SK-N-SH treated with all-trans-retinoic acid at 6 μM for 48 hours (cell line): ENCODE results near the gene TM6SF1.
"Not testable (repeated sequence)": the region's sequence is repeated elsewhere in the genome, so short reads cannot be mapped to it uniquely, and the experiment has no call there.

Experiments used
- ATAC-seq: fragments of 200-7000 bp; cut with Tn5 transposase; 3 replicates; pipeline ENCODE4 v1.9.1; 2020; ENCODE audit warnings: mild to moderate bottlenecking, moderate library complexity
- ARNTL ChIP-seq: fragments of 450-650 bp; formaldehyde crosslinking; IDR thresholded peaks from 2 replicates; pipeline ENCODE4 v1.5.0; 2020; ENCODE audit warnings: low read depth, mild to moderate bottlenecking, moderate library complexity, borderline replicate concordance
- BACH2 ChIP-seq: fragments of 250-450 bp; sonication (Bioruptor Pico); IDR thresholded peaks from 2 replicates; pipeline ENCODE4 v1.9.0; 2021; ENCODE audit warnings: mild to moderate bottlenecking, borderline replicate concordance
- CSDC2 ChIP-seq: fragments of 250-450 bp; sonication (Bioruptor Pico); IDR thresholded peaks from 2 replicates; pipeline ENCODE4 v1.5.0; 2020; ENCODE audit warnings: mild to moderate bottlenecking, moderate library complexity
- CSRNP3 ChIP-seq: fragments of 250-450 bp; sonication (Bioruptor Pico); IDR thresholded peaks from 2 replicates; pipeline ENCODE4 v1.5.1; 2021; ENCODE audit warnings: mild to moderate bottlenecking, moderate library complexity
- ESRRG ChIP-seq: fragments of 250-450 bp; sonication (Bioruptor Pico); IDR thresholded peaks from 2 replicates; pipeline ENCODE4 v1.6.1; 2021; ENCODE audit warnings: mild to moderate bottlenecking
- GLIS3 ChIP-seq: fragments of 250-450 bp; sonication (Bioruptor Pico); IDR thresholded peaks from 2 replicates; pipeline ENCODE4 v1.5.0; 2020; ENCODE audit warnings: mild to moderate bottlenecking, moderate library complexity
- ISL1 ChIP-seq: fragments of 250-450 bp; sonication (Bioruptor Pico); IDR thresholded peaks from 2 replicates; pipeline ENCODE4 v2.1.2; 2022; ENCODE audit warnings: mild to moderate bottlenecking, moderate library complexity
- OSR1 ChIP-seq: fragments of 250-450 bp; sonication (Bioruptor Pico); IDR thresholded peaks from 2 replicates; pipeline ENCODE4 v1.8.0; 2022; ENCODE audit warnings: moderate library complexity, mild to moderate bottlenecking, inconsistent platforms
- RARB ChIP-seq: fragments of 250-450 bp; sonication (Bioruptor Pico); IDR thresholded peaks from 2 replicates; pipeline ENCODE4 v1.8.0; 2021; ENCODE audit warnings: mild to moderate bottlenecking, moderate library complexity
- SNAI2 ChIP-seq: fragments of 250-450 bp; sonication (Bioruptor Pico); IDR thresholded peaks from 2 replicates; pipeline ENCODE4 v1.5.0; 2020; ENCODE audit warnings: mild to moderate bottlenecking, moderate library complexity
- TCF4 ChIP-seq: fragments of 250-450 bp; sonication (Bioruptor Pico); IDR thresholded peaks from 2 replicates; pipeline ENCODE4 v1.8.0; 2021; ENCODE audit warnings: mild to moderate bottlenecking, moderate library complexity, borderline replicate concordance
- TOX ChIP-seq: fragments of 250-450 bp; sonication (Bioruptor Pico); IDR thresholded peaks from 2 replicates; pipeline ENCODE4 v1.8.0; 2021; ENCODE audit warnings: mild to moderate bottlenecking, moderate library complexity, borderline replicate concordance
- ZC3H10 ChIP-seq: fragments of 250-450 bp; sonication (Bioruptor Pico); IDR thresholded peaks from 2 replicates; pipeline ENCODE4 v1.5.1; 2021; ENCODE audit warnings: mild to moderate bottlenecking, moderate library complexity
- ZFP30 ChIP-seq: fragments of 450-650 bp; formaldehyde crosslinking; IDR thresholded peaks from 2 replicates; pipeline ENCODE4 v1.5.0; 2022; ENCODE audit warnings: mild to moderate bottlenecking, moderate library complexity
- ZNF565 ChIP-seq: fragments of 450-650 bp; formaldehyde crosslinking; conservative IDR thresholded peaks from 2 replicates; pipeline ENCODE4 v1.5.0; 2020; ENCODE audit warnings: low read depth, mild to moderate bottlenecking, moderate library complexity
- ZNF70 ChIP-seq: fragments of 450-650 bp; formaldehyde crosslinking; IDR thresholded peaks from 2 replicates; pipeline ENCODE4 v1.5.0; 2020; ENCODE audit warnings: mild to moderate bottlenecking, moderate library complexity
- ZNF8 ChIP-seq: fragments of 450-650 bp; formaldehyde crosslinking; IDR thresholded peaks from 2 replicates; pipeline ENCODE4 v1.5.0; 2020; ENCODE audit warnings: mild to moderate bottlenecking, moderate library complexity
- TF ChIP-seq, protein P1 (sequence below): fragments of 250-450 bp; sonication (Bioruptor Pico); IDR thresholded peaks from 2 replicates; pipeline ENCODE4 v1.8.0; 2020; ENCODE audit warnings: mild to moderate bottlenecking, moderate library complexity, borderline replicate concordance
- TF ChIP-seq, protein P2 (sequence below): fragments of 250-450 bp; sonication (Bioruptor Pico); IDR thresholded peaks from 2 replicates; pipeline ENCODE4 v1.8.0; 2021; ENCODE audit warnings: low read depth, mild to moderate bottlenecking, moderate library complexity, borderline replicate concordance
- TF ChIP-seq, protein P3 (sequence below): fragments of 250-450 bp; sonication (Bioruptor Pico); IDR thresholded peaks from 2 replicates; pipeline ENCODE4 v1.5.0; 2020; ENCODE audit warnings: mild to moderate bottlenecking, moderate library complexity

The TM6SF1 gene

GRCh38 chr15:83082730-83083386 is 24.6 kb upstream of the TM6SF1 start:
- ATAC-seq: no peak
- TF ChIP-seq CSDC2 (CRISPR knock-in tag) (no peak), CSRNP3 (CRISPR knock-in tag) (no peak), OSR1 (CRISPR knock-in tag) (no peak), ZNF565 (CRISPR knock-in tag) (no peak), TCF4 (CRISPR knock-in tag) (no peak), ZNF8 (no peak), ZNF70 (CRISPR knock-in tag) (no peak)
- TF ChIP-seq, protein P1, sequence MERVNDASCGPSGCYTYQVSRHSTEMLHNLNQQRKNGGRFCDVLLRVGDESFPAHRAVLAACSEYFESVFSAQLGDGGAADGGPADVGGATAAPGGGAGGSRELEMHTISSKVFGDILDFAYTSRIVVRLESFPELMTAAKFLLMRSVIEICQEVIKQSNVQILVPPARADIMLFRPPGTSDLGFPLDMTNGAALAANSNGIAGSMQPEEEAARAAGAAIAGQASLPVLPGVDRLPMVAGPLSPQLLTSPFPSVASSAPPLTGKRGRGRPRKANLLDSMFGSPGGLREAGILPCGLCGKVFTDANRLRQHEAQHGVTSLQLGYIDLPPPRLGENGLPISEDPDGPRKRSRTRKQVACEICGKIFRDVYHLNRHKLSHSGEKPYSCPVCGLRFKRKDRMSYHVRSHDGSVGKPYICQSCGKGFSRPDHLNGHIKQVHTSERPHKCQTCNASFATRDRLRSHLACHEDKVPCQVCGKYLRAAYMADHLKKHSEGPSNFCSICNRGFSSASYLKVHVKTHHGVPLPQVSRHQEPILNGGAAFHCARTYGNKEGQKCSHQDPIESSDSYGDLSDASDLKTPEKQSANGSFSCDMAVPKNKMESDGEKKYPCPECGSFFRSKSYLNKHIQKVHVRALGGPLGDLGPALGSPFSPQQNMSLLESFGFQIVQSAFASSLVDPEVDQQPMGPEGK: no peak

DNA sequence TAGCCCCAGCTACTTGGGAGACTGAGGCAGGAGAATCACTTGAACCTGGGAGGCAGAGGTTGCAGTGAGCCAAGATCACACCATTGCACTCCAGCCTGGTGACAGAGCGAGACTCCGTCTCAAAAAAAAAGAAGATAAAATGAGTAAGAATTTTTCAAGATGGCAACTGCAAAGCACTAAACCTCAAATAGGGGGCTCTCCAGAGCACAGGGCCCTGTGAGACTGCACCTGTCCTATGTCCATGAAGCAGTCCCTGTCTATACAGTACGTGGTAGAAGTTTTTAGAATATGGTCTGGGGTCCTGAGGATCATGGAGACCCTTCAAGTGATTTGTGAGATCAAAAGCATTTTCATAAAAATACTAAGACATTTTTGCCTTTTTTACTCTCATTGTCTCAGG is 22.0 kb upstream of the TM6SF1 start:
- not testable (repeated sequence) for ATAC-seq

GRCh38 chr15:83085864-83086552 is 21.4 kb upstream of the TM6SF1 start:
- not testable (repeated sequence) for ATAC-seq

GRCh38 chr15:83087576-83087975 is 19.9 kb upstream of the TM6SF1 start:
- ATAC-seq: no peak
- TF ChIP-seq SNAI2 (CRISPR knock-in tag) (no peak), ZNF8 (no peak), ZNF70 (CRISPR knock-in tag) (no peak), ARNTL (CRISPR knock-in tag) (no peak), GLIS3 (CRISPR knock-in tag) (no peak)
- TF ChIP-seq, protein P2, sequence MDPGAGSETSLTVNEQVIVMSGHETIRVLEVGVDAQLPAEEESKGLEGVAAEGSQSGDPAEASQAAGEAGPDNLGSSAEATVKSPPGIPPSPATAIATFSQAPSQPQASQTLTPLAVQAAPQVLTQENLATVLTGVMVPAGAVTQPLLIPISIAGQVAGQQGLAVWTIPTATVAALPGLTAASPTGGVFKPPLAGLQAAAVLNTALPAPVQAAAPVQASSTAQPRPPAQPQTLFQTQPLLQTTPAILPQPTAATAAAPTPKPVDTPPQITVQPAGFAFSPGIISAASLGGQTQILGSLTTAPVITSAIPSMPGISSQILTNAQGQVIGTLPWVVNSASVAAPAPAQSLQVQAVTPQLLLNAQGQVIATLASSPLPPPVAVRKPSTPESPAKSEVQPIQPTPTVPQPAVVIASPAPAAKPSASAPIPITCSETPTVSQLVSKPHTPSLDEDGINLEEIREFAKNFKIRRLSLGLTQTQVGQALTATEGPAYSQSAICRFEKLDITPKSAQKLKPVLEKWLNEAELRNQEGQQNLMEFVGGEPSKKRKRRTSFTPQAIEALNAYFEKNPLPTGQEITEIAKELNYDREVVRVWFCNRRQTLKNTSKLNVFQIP: no peak

DNA sequence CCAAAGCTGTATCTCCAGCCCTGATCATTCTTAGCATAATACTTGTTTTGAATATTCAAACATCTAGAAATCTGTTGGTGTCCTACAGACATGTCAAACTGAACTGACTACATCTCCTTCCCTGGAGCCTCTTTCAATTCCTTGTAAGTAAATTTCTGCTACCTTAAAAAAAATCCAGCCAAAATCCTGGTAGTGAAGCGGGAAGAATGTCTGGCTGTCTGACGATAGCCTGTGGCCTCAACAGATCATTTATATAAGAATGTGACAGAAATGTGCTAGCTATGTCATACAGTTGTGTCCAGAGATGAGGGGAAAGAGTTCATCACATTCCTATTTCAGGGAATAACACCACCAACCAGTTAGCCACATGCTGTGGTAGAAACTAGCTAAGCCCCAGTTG is 18.6 kb upstream of the TM6SF1 start:
- no peak for ATAC-seq
- TF ChIP-seq ARNTL (CRISPR knock-in tag) (no peak), RARB (no peak), ESRRG (CRISPR knock-in tag) (no peak), BACH2 (CRISPR knock-in tag) (no peak)
- TF ChIP-seq, protein P1: no peak
- TF ChIP-seq, all 23 proteins: peak for 0

- ATAC-seq: no peak
- no peak for TF ChIP-seq SNAI2 (CRISPR knock-in tag)
- TF ChIP-seq ARNTL (CRISPR knock-in tag): no peak
- no peak for TF ChIP-seq TOX
- no peak for TF ChIP-seq OSR1 (CRISPR knock-in tag)
- TF ChIP-seq ISL1 (CRISPR knock-in tag): no peak
- TF ChIP-seq, protein P3, sequence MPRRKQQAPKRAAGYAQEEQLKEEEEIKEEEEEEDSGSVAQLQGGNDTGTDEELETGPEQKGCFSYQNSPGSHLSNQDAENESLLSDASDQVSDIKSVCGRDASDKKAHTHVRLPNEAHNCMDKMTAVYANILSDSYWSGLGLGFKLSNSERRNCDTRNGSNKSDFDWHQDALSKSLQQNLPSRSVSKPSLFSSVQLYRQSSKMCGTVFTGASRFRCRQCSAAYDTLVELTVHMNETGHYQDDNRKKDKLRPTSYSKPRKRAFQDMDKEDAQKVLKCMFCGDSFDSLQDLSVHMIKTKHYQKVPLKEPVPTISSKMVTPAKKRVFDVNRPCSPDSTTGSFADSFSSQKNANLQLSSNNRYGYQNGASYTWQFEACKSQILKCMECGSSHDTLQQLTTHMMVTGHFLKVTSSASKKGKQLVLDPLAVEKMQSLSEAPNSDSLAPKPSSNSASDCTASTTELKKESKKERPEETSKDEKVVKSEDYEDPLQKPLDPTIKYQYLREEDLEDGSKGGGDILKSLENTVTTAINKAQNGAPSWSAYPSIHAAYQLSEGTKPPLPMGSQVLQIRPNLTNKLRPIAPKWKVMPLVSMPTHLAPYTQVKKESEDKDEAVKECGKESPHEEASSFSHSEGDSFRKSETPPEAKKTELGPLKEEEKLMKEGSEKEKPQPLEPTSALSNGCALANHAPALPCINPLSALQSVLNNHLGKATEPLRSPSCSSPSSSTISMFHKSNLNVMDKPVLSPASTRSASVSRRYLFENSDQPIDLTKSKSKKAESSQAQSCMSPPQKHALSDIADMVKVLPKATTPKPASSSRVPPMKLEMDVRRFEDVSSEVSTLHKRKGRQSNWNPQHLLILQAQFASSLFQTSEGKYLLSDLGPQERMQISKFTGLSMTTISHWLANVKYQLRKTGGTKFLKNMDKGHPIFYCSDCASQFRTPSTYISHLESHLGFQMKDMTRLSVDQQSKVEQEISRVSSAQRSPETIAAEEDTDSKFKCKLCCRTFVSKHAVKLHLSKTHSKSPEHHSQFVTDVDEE (CRISPR knock-in tag): no peak
- TF ChIP-seq TCF4 (CRISPR knock-in tag): no peak
- TF ChIP-seq BACH2 (CRISPR knock-in tag): no peak
- no peak for TF ChIP-seq ZNF565 (CRISPR knock-in tag)
- TF ChIP-seq, protein P1: no peak
- TF ChIP-seq GLIS3 (CRISPR knock-in tag): no peak
- no peak for TF ChIP-seq ZFP30 (CRISPR knock-in tag)
- TF ChIP-seq ZC3H10: no peak
- no peak for TF ChIP-seq ESRRG (CRISPR knock-in tag)
- no peak for TF ChIP-seq ZNF8
Measured at GRCh38 chr15:83090465-83090864, 17.0 kb upstream of the TM6SF1 start.
